HL-60/S4 treated with phorbol 12-myristate 13-acetate at 8.2 ng/mL for 4 days and 3 days (cell line): ENCODE results near the gene CYP4X1.
"Not testable (repeated sequence)": the region's sequence is repeated elsewhere in the genome, so short reads cannot be mapped to it uniquely, and the experiment has no call there.

Experiments
- in situ Hi-C: fragments of 300-500 bp; cut with MboI; formaldehyde crosslinking; loops from 2 replicates; pipeline ENCODE4 v1.15.0; 2022; ENCODE audit warnings: low sequenced_read_pairs

CYP4X1 gene

GRCh38 chr1:47023268-47024140, at the start of gene CYP4X1:
Gene CYP4X1, plus strand, starts transcription at chr1:47023669. Its CDS starts 149 bp downstream, at chr1:47023818.
- in situ Hi-C loops = no loop called here

GRCh38 chr1:46983166-46983829, 40.2 kb upstream of the CYP4X1 start:
- in situ Hi-C loops = no loop called here

GRCh38 chr1:46983830-46984586, 39.5 kb upstream of the CYP4X1 start:
- in situ Hi-C loops = no loop called here

- in situ Hi-C loops = not testable (repeated sequence)
Observed at GRCh38 chr1:46990541-46990940, 32.9 kb upstream of the CYP4X1 start.

- in situ Hi-C loops = no loop called here
Observed at GRCh38 chr1:46991083-46991923, 32.2 kb upstream of the CYP4X1 start.

- in situ Hi-C loops = no loop called here
Observed at GRCh38 chr1:46996659-46997281, 26.7 kb upstream of the CYP4X1 start.

GRCh38 chr1:47002211-47002610, 21.3 kb upstream of the CYP4X1 start:
- in situ Hi-C loops = no loop called here

GRCh38 chr1:47003896-47004403, 19.5 kb upstream of the CYP4X1 start:
- in situ Hi-C loops = no loop called here

GRCh38 chr1:47006437-47006836, 17.0 kb upstream of the CYP4X1 start:
- in situ Hi-C loops = not testable (repeated sequence)

- in situ Hi-C loops = no loop called here
Observed at GRCh38 chr1:47013293-47013692, 10.2 kb upstream of the CYP4X1 start.

GRCh38 chr1:47021070-47021469, 2.4 kb upstream of the CYP4X1 start:
- in situ Hi-C loops = no loop called here

- in situ Hi-C loops = no loop called here
Observed at GRCh38 chr1:47024141-47024801, 802 bp downstream of the CYP4X1 start.

GRCh38 chr1:47030170-47030805, 6.8 kb downstream of the CYP4X1 start:
- in situ Hi-C loops = no loop called here

GRCh38 chr1:47031059-47031458, 7.6 kb downstream of the CYP4X1 start:
- in situ Hi-C loops = no loop called here

GRCh38 chr1:47031585-47031984, 8.1 kb downstream of the CYP4X1 start:
- in situ Hi-C loops = no loop called here

- in situ Hi-C loops = no loop called here
Observed at GRCh38 chr1:47036764-47037163, 13.3 kb downstream of the CYP4X1 start.

GRCh38 chr1:47059376-47059775, 35.9 kb downstream of the CYP4X1 start:
- in situ Hi-C loops = no loop called here

GRCh38 chr1:47067097-47067594, 43.7 kb downstream of the CYP4X1 start, which contains the start of gene CYP4Z1:
Gene CYP4Z1, plus strand, starts transcription at chr1:47067231. Its CDS starts 260 bp downstream, at chr1:47067491.
- in situ Hi-C loops = no loop called here

- in situ Hi-C loops = not testable (repeated sequence)
Observed at GRCh38 chr1:47069080-47069479, 45.6 kb downstream of the CYP4X1 start.
